Osteoblast (primary cell): Measurements from ENCODE around the gene FOXL2. TPM values are rescaled to one million over a fixed set of nuclear protein-coding genes. Genes with fewer than 3 reads are reported as not detected.

ENCODE experiments used
- DNase-seq: peaks from one replicate; pipeline ENCODE4 v3.0.0; 2011; ENCODE audit warnings: low spot score, mixed read lengths; ENCODE audit not compliant: insufficient read length; ENCODE audit errors: missing footprints
- H2AFZ ChIP-seq: 2 replicates; pipeline ENCODE4 v1.6.0; 2011; ENCODE audit warnings: mild to moderate bottlenecking, low read length
- H3K27ac ChIP-seq: 2 replicates; pipeline ENCODE4 v1.5.1; 2011; ENCODE audit warnings: mild to moderate bottlenecking, low read depth, low read length, moderate library complexity
- H3K27me3 ChIP-seq: 2 replicates; pipeline ENCODE4 v1.6.0; 2012; ENCODE audit warnings: mild to moderate bottlenecking, control low read depth, inconsistent platforms, low read length, moderate library complexity; ENCODE audit not compliant: insufficient read depth
- H3K36me3 ChIP-seq: 2 replicates; pipeline ENCODE4 v1.5.1; 2011; ENCODE audit warnings: mild to moderate bottlenecking, low read length, control low read depth, moderate library complexity; ENCODE audit not compliant: insufficient read depth
- H3K4me1 ChIP-seq: 2 replicates; pipeline ENCODE4 v1.5.1; 2011; ENCODE audit warnings: mild to moderate bottlenecking, low read length, control low read depth, moderate library complexity; ENCODE audit not compliant: insufficient read depth
- H3K4me2 ChIP-seq: 2 replicates; pipeline ENCODE4 v1.6.0; 2011; ENCODE audit warnings: mild to moderate bottlenecking, low read length; ENCODE audit not compliant: insufficient read depth
- H3K4me3 ChIP-seq: fragments of 200-600 bp; sonication (generic); 3 replicates; pipeline ENCODE4 v1.5.1; 2012; ENCODE audit warnings: mild to moderate bottlenecking, low read length, inconsistent platforms; ENCODE audit not compliant: insufficient read depth
- H3K79me2 ChIP-seq: 2 replicates; pipeline ENCODE4 v1.6.0; 2012; ENCODE audit warnings: mild to moderate bottlenecking, low read length, control low read depth, inconsistent platforms; ENCODE audit not compliant: insufficient read depth
- H3K9me3 ChIP-seq: 2 replicates; pipeline ENCODE4 v1.5.1; 2011; ENCODE audit warnings: low read depth, low read length, control low read depth
- H4K20me1 ChIP-seq: 2 replicates; pipeline ENCODE4 v1.6.0; 2012; ENCODE audit warnings: mild to moderate bottlenecking, low read length, control low read depth; ENCODE audit not compliant: insufficient read depth
- total RNA-seq: library from RNA; depleted of rRNA; stranded (reverse); fragments of >200 nt; gene quantifications from 2 replicates; pipeline ENCODE4 v1.2.3, GENCODE V29; 2012
- TF ChIP-seq, protein P1 (sequence below): IDR thresholded peaks from 2 replicates; pipeline ENCODE4 v1.5.1; 2011; ENCODE audit warnings: mild to moderate bottlenecking, low read depth, low read length, moderate library complexity; ENCODE audit errors: extremely low read depth

The FOXL2 gene
- total RNA-seq, 1 donor = 0.36 TPM

DNA sequence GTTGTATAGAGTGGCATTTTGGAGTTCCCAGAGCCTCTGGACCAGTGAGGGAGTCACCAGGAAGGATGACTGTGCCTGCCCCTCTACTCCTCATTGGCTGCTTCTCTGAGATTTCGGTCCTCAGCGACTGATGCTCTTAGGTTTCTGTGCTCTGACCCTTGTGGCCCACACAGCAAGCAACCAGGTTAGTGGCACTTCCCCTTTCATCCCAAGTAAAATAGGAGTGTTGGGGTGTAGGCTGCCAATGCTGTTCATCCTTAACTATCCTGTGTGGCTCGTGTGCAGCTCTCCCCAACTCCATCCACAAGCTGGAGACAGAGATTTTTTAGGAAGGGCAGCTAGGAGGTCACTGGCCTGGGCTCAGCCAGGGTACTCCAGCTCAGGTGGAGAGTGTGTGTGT lies 37.9 kb upstream of the FOXL2 start:
- peaks cover 10% of the 10 kb centered on the region for H3K27me3 ChIP-seq
- H2AFZ ChIP-seq = no peak overlapping the region
- no peak overlapping the region for H3K4me3 ChIP-seq
- no peaks in the 10 kb centered on the region for H4K20me1 ChIP-seq
- no peaks in the 10 kb centered on the region for H3K4me1 ChIP-seq
- no peak overlapping the region for H3K4me2 ChIP-seq
- H3K36me3 ChIP-seq = no peaks in the 10 kb centered on the region
- H3K79me2 ChIP-seq = no peaks in the 10 kb centered on the region
- no peaks in the 10 kb centered on the region for H3K9me3 ChIP-seq
- TF ChIP-seq, protein P1, sequence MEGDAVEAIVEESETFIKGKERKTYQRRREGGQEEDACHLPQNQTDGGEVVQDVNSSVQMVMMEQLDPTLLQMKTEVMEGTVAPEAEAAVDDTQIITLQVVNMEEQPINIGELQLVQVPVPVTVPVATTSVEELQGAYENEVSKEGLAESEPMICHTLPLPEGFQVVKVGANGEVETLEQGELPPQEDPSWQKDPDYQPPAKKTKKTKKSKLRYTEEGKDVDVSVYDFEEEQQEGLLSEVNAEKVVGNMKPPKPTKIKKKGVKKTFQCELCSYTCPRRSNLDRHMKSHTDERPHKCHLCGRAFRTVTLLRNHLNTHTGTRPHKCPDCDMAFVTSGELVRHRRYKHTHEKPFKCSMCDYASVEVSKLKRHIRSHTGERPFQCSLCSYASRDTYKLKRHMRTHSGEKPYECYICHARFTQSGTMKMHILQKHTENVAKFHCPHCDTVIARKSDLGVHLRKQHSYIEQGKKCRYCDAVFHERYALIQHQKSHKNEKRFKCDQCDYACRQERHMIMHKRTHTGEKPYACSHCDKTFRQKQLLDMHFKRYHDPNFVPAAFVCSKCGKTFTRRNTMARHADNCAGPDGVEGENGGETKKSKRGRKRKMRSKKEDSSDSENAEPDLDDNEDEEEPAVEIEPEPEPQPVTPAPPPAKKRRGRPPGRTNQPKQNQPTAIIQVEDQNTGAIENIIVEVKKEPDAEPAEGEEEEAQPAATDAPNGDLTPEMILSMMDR = no peak
- H3K27ac ChIP-seq = no peak overlapping the region
- DNase-seq = no peak

DNA sequence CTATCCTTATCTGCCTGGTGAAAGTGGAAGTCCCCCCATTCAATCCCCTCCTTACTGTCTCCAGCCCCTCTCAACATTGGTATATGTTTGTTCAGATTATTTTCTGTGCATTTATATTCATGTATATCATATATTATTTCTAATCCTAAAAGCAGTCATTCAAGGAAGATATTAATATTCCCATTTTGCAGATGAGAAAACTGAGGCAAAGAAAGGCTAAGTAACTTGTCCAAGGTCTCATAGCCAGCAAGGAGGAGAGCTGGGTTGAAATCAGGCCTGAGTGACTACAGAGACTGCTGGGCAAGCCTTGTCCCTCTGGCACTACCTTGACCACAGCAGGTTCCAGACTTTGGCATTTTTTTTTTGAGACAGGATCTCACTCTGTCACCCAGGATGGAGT lies 29.1 kb upstream of the FOXL2 start:
- Histone ChIP-seq H3K4me3 (no peak overlapping the region), H3K4me2 (no peak overlapping the region), H3K27me3 (peaks cover 5% of the 10 kb centered on the region), H3K79me2 (no peaks in the 10 kb centered on the region), H4K20me1 (no peaks in the 10 kb centered on the region), H2AFZ (no peak overlapping the region), H3K9me3 (no peaks in the 10 kb centered on the region), H3K4me1 (no peaks in the 10 kb centered on the region), H3K36me3 (no peaks in the 10 kb centered on the region), H3K27ac (no peak overlapping the region)
- TF ChIP-seq, protein P1 = no peak
- DNase-seq = no peak

DNA sequence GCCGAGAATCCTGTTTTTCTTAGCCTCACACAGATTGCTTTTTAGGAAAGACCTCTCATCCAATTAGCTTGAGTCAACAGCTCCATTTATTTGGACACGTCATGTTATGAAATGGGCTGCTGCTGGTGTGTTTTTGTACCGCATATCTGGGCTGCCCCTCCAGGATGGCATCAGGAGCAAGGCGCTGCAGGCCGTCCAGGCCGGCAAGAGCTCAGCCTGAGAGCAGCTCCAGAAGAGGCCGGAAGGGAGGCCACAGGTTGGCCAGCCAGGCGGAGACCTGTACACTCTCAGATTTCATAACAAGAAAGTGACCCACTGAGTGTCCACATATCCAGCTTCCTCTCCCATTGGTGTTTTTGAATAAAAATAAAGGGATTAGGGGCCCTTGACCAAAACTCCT lies 28.4 kb upstream of the FOXL2 start:
- Histone ChIP-seq H3K36me3 (no peaks in the 10 kb centered on the region), H3K27me3 (peaks cover 3% of the 10 kb centered on the region), H2AFZ (no peak overlapping the region), H3K4me1 (no peaks in the 10 kb centered on the region), H3K4me2 (no peak overlapping the region), H3K4me3 (no peak overlapping the region), H3K9me3 (no peaks in the 10 kb centered on the region), H3K27ac (no peak overlapping the region), H3K79me2 (no peaks in the 10 kb centered on the region), H4K20me1 (no peaks in the 10 kb centered on the region)
- no peak for DNase-seq
- TF ChIP-seq, protein P1 = no peak

DNA sequence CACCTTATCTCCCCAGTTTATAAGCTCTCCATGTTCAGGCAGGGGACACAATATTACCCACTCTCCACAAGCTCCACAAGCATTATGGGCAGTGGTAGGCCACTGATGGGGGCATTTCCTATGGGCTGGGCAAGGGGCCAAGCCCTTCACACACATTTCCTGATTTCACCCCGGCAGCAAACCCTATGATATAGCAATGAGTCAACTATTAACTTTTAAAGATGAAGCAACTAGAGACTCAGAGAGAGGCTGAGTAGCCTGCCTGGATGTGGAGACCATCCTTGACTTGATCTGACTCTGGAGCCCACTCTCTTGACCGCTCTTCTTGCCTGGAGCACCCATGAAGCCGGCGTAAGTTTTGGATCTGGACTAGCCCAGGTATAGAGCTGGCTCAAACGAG lies 27.5 kb upstream of the FOXL2 start:
- DNase-seq = no peak

More for the DNA sequence above, 27.5 kb upstream of the FOXL2 start:
- no peak overlapping the region for H3K4me2 ChIP-seq
- no peaks in the 10 kb centered on the region for H3K9me3 ChIP-seq
- H3K79me2 ChIP-seq = no peaks in the 10 kb centered on the region
- no peaks in the 10 kb centered on the region for H3K4me1 ChIP-seq
- peaks cover 3% of the 10 kb centered on the region for H3K27me3 ChIP-seq
- no peak overlapping the region for H3K27ac ChIP-seq
- H4K20me1 ChIP-seq = no peaks in the 10 kb centered on the region
- no peak overlapping the region for H2AFZ ChIP-seq
- H3K36me3 ChIP-seq = no peaks in the 10 kb centered on the region
- H3K4me3 ChIP-seq = no peak overlapping the region
- TF ChIP-seq, protein P1 = no peak
